Astrocyte (in vitro differentiated cells and primary cell): ENCODE measurements around the gene PPIA. TPM values are rescaled to one million over a fixed set of nuclear protein-coding genes. Genes with fewer than 3 reads are reported as not detected.

ENCODE experiments used
- DNase-seq: peaks from one replicate; pipeline ENCODE4 v3.0.0-alpha.2; 2010; ENCODE audit warnings: low read depth
- FAIRE-seq: peaks from 2 replicates; lab custom pipeline; 2011; peaks lifted over from hg19 to GRCh38; lab: Jason Lieb, UNC
- H2AFZ ChIP-seq: 2 replicates; pipeline ENCODE4 v1.6.0; 2012; ENCODE audit warnings: low read depth, low read length, inconsistent platforms
- H3K27ac ChIP-seq: 2 replicates; pipeline ENCODE4 v1.5.1; 2011; ENCODE audit warnings: low read depth, low read length, inconsistent platforms
- H3K27me3 ChIP-seq: 2 replicates; pipeline ENCODE4 v1.6.0; 2011; ENCODE audit warnings: low read length, inconsistent platforms; ENCODE audit not compliant: insufficient read depth
- H3K36me3 ChIP-seq: 2 replicates; pipeline ENCODE4 v1.5.1; 2011; ENCODE audit warnings: low read length, inconsistent platforms; ENCODE audit not compliant: insufficient read depth
- H3K4me1 ChIP-seq: 2 replicates; pipeline ENCODE4 v1.5.1; 2011; ENCODE audit warnings: low read length, inconsistent platforms; ENCODE audit not compliant: insufficient read depth
- H3K4me2 ChIP-seq: 2 replicates; pipeline ENCODE4 v1.6.0; 2012; ENCODE audit warnings: low read length, inconsistent platforms
- H3K4me3 ChIP-seq: 2 replicates; pipeline ENCODE4 v1.5.1; 2011; ENCODE audit warnings: low read depth, mild to moderate bottlenecking, low read length, inconsistent platforms; ENCODE audit not compliant: insufficient read depth
- H3K79me2 ChIP-seq: 2 replicates; pipeline ENCODE4 v1.6.0; 2012; ENCODE audit warnings: mild to moderate bottlenecking, low read length, inconsistent platforms; ENCODE audit not compliant: insufficient read depth
- H3K9ac ChIP-seq: 2 replicates; pipeline ENCODE4 v1.6.0; 2012; ENCODE audit warnings: mild to moderate bottlenecking, low read length, inconsistent platforms
- H3K9me3 ChIP-seq: 2 replicates; pipeline ENCODE4 v1.5.1; 2012; ENCODE audit warnings: low read depth, mild to moderate bottlenecking, low read length, inconsistent platforms; ENCODE audit not compliant: insufficient read depth
- H4K20me1 ChIP-seq: 2 replicates; pipeline ENCODE4 v1.6.0; 2012; ENCODE audit warnings: low read length, inconsistent platforms; ENCODE audit not compliant: insufficient read depth
- H3K27ac Mint-ChIP-seq: one replicate; pipeline ENCODE4 v1.8.0; 2021; ENCODE audit warnings: mild to moderate bottlenecking, mixed read lengths; ENCODE audit not compliant: unreplicated experiment
- H3K27me3 Mint-ChIP-seq: one replicate; pipeline ENCODE4 v1.8.0; 2021; ENCODE audit warnings: low read depth, mixed read lengths; ENCODE audit not compliant: unreplicated experiment
- H3K36me3 Mint-ChIP-seq: one replicate; pipeline ENCODE4 v1.8.0; 2021; ENCODE audit warnings: low read depth, mixed read lengths; ENCODE audit not compliant: unreplicated experiment
- H3K4me1 Mint-ChIP-seq: one replicate; pipeline ENCODE4 v1.8.0; 2021; ENCODE audit warnings: low read depth, mixed read lengths; ENCODE audit not compliant: unreplicated experiment
- H3K4me3 Mint-ChIP-seq: one replicate; pipeline ENCODE4 v1.8.0; 2021; ENCODE audit warnings: mild to moderate bottlenecking, moderate library complexity, mixed read lengths; ENCODE audit not compliant: unreplicated experiment
- H3K9me3 Mint-ChIP-seq: one replicate; pipeline ENCODE4 v1.8.0; 2021; ENCODE audit warnings: mild to moderate bottlenecking, mixed read lengths; ENCODE audit not compliant: unreplicated experiment
- CTCF ChIP-seq: IDR thresholded peaks from 2 replicates; pipeline ENCODE4 v1.5.1; 2011; ENCODE audit warnings: low read depth, mild to moderate bottlenecking, inconsistent platforms, low read length, moderate library complexity; ENCODE audit not compliant: insufficient read depth
- EZH2 ChIP-seq: IDR thresholded peaks from 2 replicates; pipeline ENCODE4 v1.6.1; 2012; ENCODE audit warnings: mild to moderate bottlenecking, low read length, inconsistent platforms; ENCODE audit not compliant: insufficient read depth
- total RNA-seq: library from RNA; stranded (reverse); gene quantifications from 2 replicates; pipeline ENCODE4 v1.2.1, GENCODE V29; 2021

Gene PPIA
- total RNA-seq, 1 donor from 2014 or later = 1,628 TPM

GRCh38 chr7:44767134-44767911 lies 29.2 kb upstream of the PPIA start:
- Histone ChIP-seq H3K9ac (no peak overlapping the region), H3K4me3 (no peak overlapping the region), H2AFZ (no peak overlapping the region), H3K27ac (no peak overlapping the region), H3K79me2 (no peaks in the 10 kb centered on the region), H3K36me3 (peaks cover 8% of the 10 kb centered on the region), H4K20me1 (peaks cover 15% of the 10 kb centered on the region), H3K9me3 (no peaks in the 10 kb centered on the region), H3K4me1 (peaks cover 22% of the 10 kb centered on the region), H3K4me2 (no peak overlapping the region), H3K27me3 (no peaks in the 10 kb centered on the region)
- peaks cover 15% of the 10 kb centered on the region for H3K36me3 Mint-ChIP-seq
- TF ChIP-seq EZH2 (no peak), CTCF (no peak)
- H3K4me3 Mint-ChIP-seq = no peak overlapping the region
- H3K27ac Mint-ChIP-seq = no peak overlapping the region
- no peaks in the 10 kb centered on the region for H3K27me3 Mint-ChIP-seq
- H3K9me3 Mint-ChIP-seq = no peaks in the 10 kb centered on the region
- H3K4me1 Mint-ChIP-seq = peaks cover 16% of the 10 kb centered on the region
- FAIRE-seq = no peak
- DNase-seq = no peak

- peaks cover 22% of the 10 kb centered on the region for H3K4me1 ChIP-seq
- FAIRE-seq (no peak), DNase-seq (no peak)
- no peak overlapping the region for H3K27ac Mint-ChIP-seq
- H3K27me3 ChIP-seq = no peaks in the 10 kb centered on the region
- H2AFZ ChIP-seq = no peak overlapping the region
- no peaks in the 10 kb centered on the region for H3K9me3 ChIP-seq
- peaks cover 6% of the 10 kb centered on the region for H3K36me3 ChIP-seq
- H3K27ac ChIP-seq = no peak overlapping the region
- peaks cover 15% of the 10 kb centered on the region for H4K20me1 ChIP-seq
- no peak overlapping the region for H3K4me3 Mint-ChIP-seq
- no peak for TF ChIP-seq EZH2
- no peak for TF ChIP-seq CTCF
- no peak overlapping the region for H3K4me3 ChIP-seq
- peaks cover 16% of the 10 kb centered on the region for H3K4me1 Mint-ChIP-seq
- H3K4me2 ChIP-seq = no peak overlapping the region
- no peaks in the 10 kb centered on the region for H3K9me3 Mint-ChIP-seq
- no peaks in the 10 kb centered on the region for H3K27me3 Mint-ChIP-seq
- peaks cover 14% of the 10 kb centered on the region for H3K36me3 Mint-ChIP-seq
- H3K79me2 ChIP-seq = no peaks in the 10 kb centered on the region
- H3K9ac ChIP-seq = no peak overlapping the region
Measured at GRCh38 chr7:44767912-44768627, 28.4 kb upstream of the PPIA start.
